Endothelial cell of umbilical vein (primary cell): Measurements from ENCODE around the gene PLEKHA7. TPM values are rescaled to one million over a fixed set of nuclear protein-coding genes. Genes with fewer than 3 reads are reported as not detected.
A peak's percentile ranks its signal among the peaks of the same experiment; 100 is the strongest.

Source experiments
- BruUV-seq: library from RNA; stranded (reverse); fragments of 400-500 nt; replicated peaks from 2 replicates; lab custom pipeline; 2021; lab: Mats Ljungman, UMichigan
- CTCF ChIA-PET: fragments of 300-600, 350-600 bp; sonication (Branson Sonifier 250); formaldehyde crosslinking; loops from one replicate; lab custom pipeline; 2021; ENCODE audit warnings: antibody characterized with exemption, inconsistent platforms; lab: Charles Lee
- POLR2A ChIA-PET: fragments of 300-600, 350-600 bp; sonication (Branson Sonifier 250); formaldehyde crosslinking; loops from one replicate; lab custom pipeline; 2021; ENCODE audit warnings: antibody characterized with exemption, inconsistent platforms; lab: Charles Lee
- DNase-seq: peaks from one replicate; pipeline ENCODE4 v3.0.0-alpha.2; 2011; ENCODE audit warnings: low read depth, low spot score
- FAIRE-seq: peaks from 2 replicates; lab custom pipeline; 2011; peaks lifted over from hg19 to GRCh38; lab: Jason Lieb, UNC
- H2AFZ ChIP-seq: 2 replicates; pipeline ENCODE4 v1.6.0; 2012; ENCODE audit warnings: low read depth, low read length, control low read depth, inconsistent platforms
- H3K27ac ChIP-seq: 2 replicates; pipeline ENCODE4 v1.5.1; 2011; ENCODE audit warnings: low read depth, mild to moderate bottlenecking, control low read depth, low read length, moderate library complexity; ENCODE audit not compliant: insufficient read depth
- H3K27me3 ChIP-seq, 2 experiments: 2 replicates each; pipeline versions ENCODE4 v1.6.0 to v1.6.1; 2011; ENCODE audit warnings: low read length in 2 of 2, mixed read lengths in 1 of 2; ENCODE audit not compliant: control insufficient read depth in 2 of 2, insufficient read depth in 2 of 2
- H3K36me3 ChIP-seq, 2 experiments: 2 replicates in 1 of 2; 3 replicates in 1 of 2; pipeline ENCODE4 v1.5.1; 2011; ENCODE audit warnings: low read length in 2 of 2, mild to moderate bottlenecking in 1 of 2, moderate library complexity in 1 of 2; ENCODE audit not compliant: control insufficient read depth in 2 of 2, insufficient read depth in 2 of 2; ENCODE audit errors: extremely low read depth in 1 of 2
- H3K4me1 ChIP-seq: 3 replicates; pipeline ENCODE4 v1.5.1; 2011; ENCODE audit warnings: mild to moderate bottlenecking, low read length; ENCODE audit not compliant: control insufficient read depth, insufficient read depth; ENCODE audit errors: extremely low read depth
- H3K4me2 ChIP-seq: 2 replicates; pipeline ENCODE4 v1.6.1; 2011; ENCODE audit warnings: low read length, control low read depth, mixed read lengths; ENCODE audit not compliant: insufficient read depth
- H3K4me3 ChIP-seq, 3 experiments: fragments of 200-600 bp in 1 of 3; sonication (generic), shearing (Covaris generic) in 1 of 3; replicated peaks in 1 of 3; 2 replicates each; pipeline ENCODE4 v1.5.1; 2011 to 2016; ENCODE audit warnings: control low read depth in 3 of 3, low read length in 3 of 3, mild to moderate bottlenecking in 2 of 3, inconsistent platforms in 1 of 3, low read depth in 1 of 3, moderate library complexity in 1 of 3; ENCODE audit not compliant: insufficient read depth in 1 of 3
- H3K79me2 ChIP-seq: 2 replicates; pipeline ENCODE4 v1.6.0; 2012; ENCODE audit warnings: low read length, inconsistent platforms; ENCODE audit not compliant: control insufficient read depth, insufficient read depth
- H3K9ac ChIP-seq: replicated peaks from 2 replicates; pipeline ENCODE3; 2011; ENCODE audit warnings: low read length, control low read depth; ENCODE audit not compliant: insufficient read depth; ENCODE audit errors: extremely low read depth
- H3K9me1 ChIP-seq: replicated peaks from 3 replicates; pipeline ENCODE4 v1.6.0; 2011; ENCODE audit warnings: mild to moderate bottlenecking, low read length; ENCODE audit not compliant: control insufficient read depth, insufficient read depth; ENCODE audit errors: extremely low read depth
- H3K9me3 ChIP-seq: replicated peaks from 2 replicates; pipeline ENCODE4 v1.5.1; 2012; ENCODE audit warnings: low read length, inconsistent platforms; ENCODE audit not compliant: control insufficient read depth, insufficient read depth
- H4K20me1 ChIP-seq: replicated peaks from 2 replicates; pipeline ENCODE3; 2011; ENCODE audit warnings: mild to moderate bottlenecking, low read length; ENCODE audit not compliant: control insufficient read depth, insufficient read depth; ENCODE audit errors: extremely low read depth
- EZH2 ChIP-seq: IDR thresholded peaks from 2 replicates; pipeline ENCODE4 v1.6.1; 2012; ENCODE audit warnings: borderline replicate concordance, low read depth, mild to moderate bottlenecking, moderate library complexity, low read length, inconsistent platforms; ENCODE audit not compliant: severe bottlenecking
- FOS ChIP-seq: IDR thresholded peaks from 2 replicates; pipeline ENCODE4 v1.6.1; 2011; ENCODE audit warnings: mild to moderate bottlenecking, low read length, moderate library complexity, borderline replicate concordance; ENCODE audit not compliant: insufficient read depth
- GATA2 ChIP-seq: IDR thresholded peaks from 2 replicates; pipeline ENCODE4 v1.7.0; 2011; ENCODE audit warnings: low read depth, mild to moderate bottlenecking, moderate library complexity, mixed read lengths, low read length; ENCODE audit not compliant: insufficient read length, insufficient read depth
- JUN ChIP-seq: IDR thresholded peaks from 2 replicates; pipeline ENCODE4 v1.6.1; 2011; ENCODE audit warnings: borderline replicate concordance, low read depth; ENCODE audit not compliant: insufficient read length, insufficient read depth
- MYC ChIP-seq: IDR thresholded peaks from one replicate; pipeline ENCODE4 v1.6.1; 2011; ENCODE audit warnings: mild to moderate bottlenecking, low read depth, low read length
- POLR2A ChIP-seq: IDR thresholded peaks from 2 replicates; pipeline ENCODE4 v1.6.1; 2012; ENCODE audit warnings: low read depth, mild to moderate bottlenecking, control low read depth, low read length
- POLR2AphosphoS5 ChIP-seq: IDR thresholded peaks from 2 replicates; pipeline ENCODE4 v1.6.1; 2012; ENCODE audit warnings: low read depth, mild to moderate bottlenecking, control low read depth, low read length, moderate library complexity; ENCODE audit not compliant: insufficient read depth
- dilution Hi-C: fragments of 300-500 bp; cut with MboI; formaldehyde crosslinking; loops from one replicate; pipeline ENCODE4 v1.15.0; 2019; ENCODE audit warnings: low sequenced_read_pairs; ENCODE audit not compliant: extremely low pct_ligation_motif_present
- intact Hi-C: fragments of 100-400 bp; cut with micrococcal nuclease; formaldehyde crosslinking; loops from one replicate; pipeline ENCODE4 v1.10.0; 2022
- polyA plus RNA-seq, 4 experiments: library from polyadenylated mRNA; depleted of rRNA in 3 of 4; stranded (reverse) in 3 of 4; unstranded in 1 of 4; fragments of >200 nt; gene quantifications; 2 replicates each; pipeline versions ENCODE4 v1.2.1 to v1.2.3, GENCODE V29; 2011 to 2012; ENCODE audit warnings: missing spikeins in 1 of 4
- total RNA-seq: library from RNA; stranded (reverse); gene quantifications from 2 replicates; pipeline ENCODE4 v1.2.3, GENCODE V29; 2021
- TF ChIP-seq, protein P1 (sequence below), 2 donors: IDR thresholded peaks; 1 replicate in 1 of 2; 2 replicates in 1 of 2; pipeline ENCODE4 v1.5.1; 2011; ENCODE audit warnings: low read length in 2 of 2, mild to moderate bottlenecking in 2 of 2, moderate library complexity in 2 of 2, control low read depth in 1 of 2, inconsistent platforms in 1 of 2, low read depth in 1 of 2; ENCODE audit not compliant: insufficient read depth in 1 of 2; ENCODE audit errors: extremely low read depth in 1 of 2
- TF ChIP-seq, protein P2 (sequence below): IDR thresholded peaks from 2 replicates; pipeline ENCODE4 v1.6.1; 2011; ENCODE audit not compliant: insufficient read depth, insufficient read length

The PLEKHA7 gene
- total and polyA plus RNA-seq, 2 donors (not counting 3 experiments of a cell fraction or from before 2014, with no cell fraction given): 1.7 to 3.8 TPM

DNA sequence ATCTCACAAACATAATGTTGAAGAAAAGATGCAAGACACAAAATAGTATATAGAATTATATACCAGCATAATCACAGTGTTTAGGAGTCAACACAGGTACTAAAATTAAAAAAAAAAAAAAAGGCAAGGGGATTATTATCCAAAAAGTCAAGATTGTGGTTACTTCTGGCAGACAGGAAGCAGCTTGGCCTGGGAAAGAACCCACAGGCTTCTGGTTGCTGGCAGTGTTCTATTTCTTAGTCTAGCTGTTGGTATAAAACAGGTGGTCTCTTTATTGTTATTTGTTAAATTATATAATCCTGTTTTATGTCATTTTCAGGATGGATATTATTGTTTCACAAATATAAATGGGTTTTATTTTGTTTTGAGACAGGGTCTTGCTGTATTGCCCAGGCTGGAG is 221.8 kb downstream of the PLEKHA7 start:
- no peaks in the 10 kb centered on the region for H3K36me3 ChIP-seq
- H4K20me1 ChIP-seq: no peaks in the 10 kb centered on the region
- TF ChIP-seq POLR2AphosphoS5 (no peak), POLR2A (no peak), MYC (no peak), GATA2 (no peak), JUN (no peak), EZH2 (no peak), FOS (no peak)
- TF ChIP-seq, protein P1, sequence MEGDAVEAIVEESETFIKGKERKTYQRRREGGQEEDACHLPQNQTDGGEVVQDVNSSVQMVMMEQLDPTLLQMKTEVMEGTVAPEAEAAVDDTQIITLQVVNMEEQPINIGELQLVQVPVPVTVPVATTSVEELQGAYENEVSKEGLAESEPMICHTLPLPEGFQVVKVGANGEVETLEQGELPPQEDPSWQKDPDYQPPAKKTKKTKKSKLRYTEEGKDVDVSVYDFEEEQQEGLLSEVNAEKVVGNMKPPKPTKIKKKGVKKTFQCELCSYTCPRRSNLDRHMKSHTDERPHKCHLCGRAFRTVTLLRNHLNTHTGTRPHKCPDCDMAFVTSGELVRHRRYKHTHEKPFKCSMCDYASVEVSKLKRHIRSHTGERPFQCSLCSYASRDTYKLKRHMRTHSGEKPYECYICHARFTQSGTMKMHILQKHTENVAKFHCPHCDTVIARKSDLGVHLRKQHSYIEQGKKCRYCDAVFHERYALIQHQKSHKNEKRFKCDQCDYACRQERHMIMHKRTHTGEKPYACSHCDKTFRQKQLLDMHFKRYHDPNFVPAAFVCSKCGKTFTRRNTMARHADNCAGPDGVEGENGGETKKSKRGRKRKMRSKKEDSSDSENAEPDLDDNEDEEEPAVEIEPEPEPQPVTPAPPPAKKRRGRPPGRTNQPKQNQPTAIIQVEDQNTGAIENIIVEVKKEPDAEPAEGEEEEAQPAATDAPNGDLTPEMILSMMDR (IDR thresholded peaks at IDR 0.05; ENCODE audit: extremely low read depth in 1 of 2, insufficient read depth in 1 of 2, low read depth in 1 of 2, low read length in 2 of 2): no peak
- TF ChIP-seq, protein P2, sequence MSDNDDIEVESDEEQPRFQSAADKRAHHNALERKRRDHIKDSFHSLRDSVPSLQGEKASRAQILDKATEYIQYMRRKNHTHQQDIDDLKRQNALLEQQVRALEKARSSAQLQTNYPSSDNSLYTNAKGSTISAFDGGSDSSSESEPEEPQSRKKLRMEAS: no peak
- peaks cover 41% of the 10 kb centered on the region for H3K4me1 ChIP-seq
- no peak overlapping the region for H2AFZ ChIP-seq
- H3K9me1 ChIP-seq: no peaks in the 10 kb centered on the region
- BruUV-seq: no TSS peak
- H3K9me3 ChIP-seq: no peaks in the 10 kb centered on the region
- no peaks in the 10 kb centered on the region for H3K79me2 ChIP-seq
- dilution Hi-C loops (no loop called here), intact Hi-C loops (loop anchor here (5.0 kb wide), 1 partner anchor 560 kb away; the partner anchor contains the start of gene NCR3LG1)
- H3K27ac ChIP-seq: peak overlapping the region; percentile 89
- no peaks in the 10 kb centered on the region for H3K27me3 ChIP-seq
- FAIRE-seq: peak; percentile 74
- H3K4me2 ChIP-seq: peak overlapping the region; percentile 51
- peak; percentile 52 for DNase-seq
- ChIA-PET POLR2A (no interaction called here), CTCF (interaction anchor here (0.9 to 2.8 kb wide), 6 partner anchors 8 to 229 kb away, joined by 3 to 14 read pairs (median 4); no protein-coding TSS in a partner anchor)
- no peak overlapping the region for H3K4me3 ChIP-seq
- H3K9ac ChIP-seq: no peak overlapping the region
